Liver (tissue), 3 donors: ENCODE measurements around the gene CDH4.

Experiments used
- ATF3 ChIP-seq: IDR thresholded peaks from 2 replicates; pipeline ENCODE4 v1.6.1; 2016; ENCODE audit warnings: antibody characterized with exemption
- EGR1 ChIP-seq, 2 donors: IDR thresholded peaks; 2 replicates each; pipeline ENCODE4 v1.6.1; 2016 to 2018; ENCODE audit warnings: antibody characterized with exemption in 2 of 2, low read depth in 2 of 2
- FOXA1 ChIP-seq: IDR thresholded peaks from 2 replicates; pipeline ENCODE4 v1.6.1; 2016; ENCODE audit warnings: antibody characterized with exemption
- GABPA ChIP-seq, 2 donors: IDR thresholded peaks in 1 of 2; conservative IDR thresholded peaks in 1 of 2; 2 replicates each; pipeline ENCODE4 v1.6.1; 2016; ENCODE audit warnings: antibody characterized with exemption in 2 of 2, mild to moderate bottlenecking in 1 of 2, moderate library complexity in 1 of 2
- HNF4G ChIP-seq: IDR thresholded peaks from 2 replicates; pipeline ENCODE4 v1.6.1; 2016; ENCODE audit warnings: antibody characterized with exemption
- JUND ChIP-seq, 2 donors: IDR thresholded peaks; 2 replicates each; pipeline ENCODE4 v1.6.1; 2016; ENCODE audit warnings: antibody characterized with exemption in 2 of 2
- MAX ChIP-seq: IDR thresholded peaks from 2 replicates; pipeline ENCODE4 v1.6.1; 2016; ENCODE audit warnings: antibody characterized with exemption
- RAD21 ChIP-seq, 2 donors: IDR thresholded peaks; 2 replicates each; pipeline ENCODE4 v1.6.1; 2016; ENCODE audit warnings: antibody characterized with exemption in 2 of 2, mild to moderate bottlenecking in 2 of 2
- RXRA ChIP-seq, 2 donors: IDR thresholded peaks; 2 replicates each; pipeline ENCODE4 v1.6.1; 2017 to 2018; ENCODE audit warnings: antibody characterized with exemption in 2 of 2, mild to moderate bottlenecking in 1 of 2
- SP1 ChIP-seq: IDR thresholded peaks from 2 replicates; pipeline ENCODE4 v1.6.1; 2018; ENCODE audit warnings: antibody characterized with exemption, mild to moderate bottlenecking
- TAF1 ChIP-seq: conservative IDR thresholded peaks from 2 replicates; pipeline ENCODE4 v1.6.1; 2016; ENCODE audit warnings: antibody characterized with exemption, mild to moderate bottlenecking
- YY1 ChIP-seq: IDR thresholded peaks from 2 replicates; pipeline ENCODE4 v1.6.1; 2016; ENCODE audit warnings: antibody characterized with exemption, mild to moderate bottlenecking
- TF ChIP-seq, protein P1 (sequence below): fragments of 150-350 bp; IDR thresholded peaks from 2 replicates; pipeline ENCODE4 v1.5.1; 2017; ENCODE audit warnings: improper control_type of control experiment, low read depth, low read length; ENCODE audit not compliant: missing input control
- TF ChIP-seq, protein P2 (sequence below): IDR thresholded peaks from 2 replicates; pipeline ENCODE4 v1.6.1; 2016; ENCODE audit warnings: antibody characterized with exemption, mild to moderate bottlenecking
- donor health status: healthy.
- donor health status: healthy.

- TF ChIP-seq TAF1, result no peak
- TF ChIP-seq GABPA (IDR thresholded peaks at IDR 0.05 in 1 of 2, conservative IDR thresholded peaks at IDR 0.05 in 1 of 2), result no peak
- TF ChIP-seq, protein P1, sequence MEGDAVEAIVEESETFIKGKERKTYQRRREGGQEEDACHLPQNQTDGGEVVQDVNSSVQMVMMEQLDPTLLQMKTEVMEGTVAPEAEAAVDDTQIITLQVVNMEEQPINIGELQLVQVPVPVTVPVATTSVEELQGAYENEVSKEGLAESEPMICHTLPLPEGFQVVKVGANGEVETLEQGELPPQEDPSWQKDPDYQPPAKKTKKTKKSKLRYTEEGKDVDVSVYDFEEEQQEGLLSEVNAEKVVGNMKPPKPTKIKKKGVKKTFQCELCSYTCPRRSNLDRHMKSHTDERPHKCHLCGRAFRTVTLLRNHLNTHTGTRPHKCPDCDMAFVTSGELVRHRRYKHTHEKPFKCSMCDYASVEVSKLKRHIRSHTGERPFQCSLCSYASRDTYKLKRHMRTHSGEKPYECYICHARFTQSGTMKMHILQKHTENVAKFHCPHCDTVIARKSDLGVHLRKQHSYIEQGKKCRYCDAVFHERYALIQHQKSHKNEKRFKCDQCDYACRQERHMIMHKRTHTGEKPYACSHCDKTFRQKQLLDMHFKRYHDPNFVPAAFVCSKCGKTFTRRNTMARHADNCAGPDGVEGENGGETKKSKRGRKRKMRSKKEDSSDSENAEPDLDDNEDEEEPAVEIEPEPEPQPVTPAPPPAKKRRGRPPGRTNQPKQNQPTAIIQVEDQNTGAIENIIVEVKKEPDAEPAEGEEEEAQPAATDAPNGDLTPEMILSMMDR, result no peak
- TF ChIP-seq, protein P2, sequence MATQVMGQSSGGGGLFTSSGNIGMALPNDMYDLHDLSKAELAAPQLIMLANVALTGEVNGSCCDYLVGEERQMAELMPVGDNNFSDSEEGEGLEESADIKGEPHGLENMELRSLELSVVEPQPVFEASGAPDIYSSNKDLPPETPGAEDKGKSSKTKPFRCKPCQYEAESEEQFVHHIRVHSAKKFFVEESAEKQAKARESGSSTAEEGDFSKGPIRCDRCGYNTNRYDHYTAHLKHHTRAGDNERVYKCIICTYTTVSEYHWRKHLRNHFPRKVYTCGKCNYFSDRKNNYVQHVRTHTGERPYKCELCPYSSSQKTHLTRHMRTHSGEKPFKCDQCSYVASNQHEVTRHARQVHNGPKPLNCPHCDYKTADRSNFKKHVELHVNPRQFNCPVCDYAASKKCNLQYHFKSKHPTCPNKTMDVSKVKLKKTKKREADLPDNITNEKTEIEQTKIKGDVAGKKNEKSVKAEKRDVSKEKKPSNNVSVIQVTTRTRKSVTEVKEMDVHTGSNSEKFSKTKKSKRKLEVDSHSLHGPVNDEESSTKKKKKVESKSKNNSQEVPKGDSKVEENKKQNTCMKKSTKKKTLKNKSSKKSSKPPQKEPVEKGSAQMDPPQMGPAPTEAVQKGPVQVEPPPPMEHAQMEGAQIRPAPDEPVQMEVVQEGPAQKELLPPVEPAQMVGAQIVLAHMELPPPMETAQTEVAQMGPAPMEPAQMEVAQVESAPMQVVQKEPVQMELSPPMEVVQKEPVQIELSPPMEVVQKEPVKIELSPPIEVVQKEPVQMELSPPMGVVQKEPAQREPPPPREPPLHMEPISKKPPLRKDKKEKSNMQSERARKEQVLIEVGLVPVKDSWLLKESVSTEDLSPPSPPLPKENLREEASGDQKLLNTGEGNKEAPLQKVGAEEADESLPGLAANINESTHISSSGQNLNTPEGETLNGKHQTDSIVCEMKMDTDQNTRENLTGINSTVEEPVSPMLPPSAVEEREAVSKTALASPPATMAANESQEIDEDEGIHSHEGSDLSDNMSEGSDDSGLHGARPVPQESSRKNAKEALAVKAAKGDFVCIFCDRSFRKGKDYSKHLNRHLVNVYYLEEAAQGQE, result no peak
- TF ChIP-seq MAX, result no peak
- no peak for TF ChIP-seq YY1
- TF ChIP-seq SP1, result no peak
- TF ChIP-seq ATF3, result no peak
- no peak for TF ChIP-seq FOXA1
- TF ChIP-seq RXRA (IDR thresholded peaks at IDR 0.05), result no peak
- TF ChIP-seq RAD21 (IDR thresholded peaks at IDR 0.05), result no peak
- no peak for TF ChIP-seq EGR1 (IDR thresholded peaks at IDR 0.05; ENCODE audit: low read depth in 2 of 2)
- TF ChIP-seq JUND (IDR thresholded peaks at IDR 0.05), result no peak
- no peak for TF ChIP-seq HNF4G
These were observed 225.4 kb downstream of the CDH4 start for GRCh38 chr20:61477451-61477861.
